Measurements from ENCODE around the gene FRMD4A. TPM values are rescaled to one million over a fixed set of nuclear protein-coding genes. Genes with fewer than 3 reads are reported as not detected.

The FRMD4A gene
- total and polyA plus RNA-seq, 10 of the 15 experiments (the other 5 are each of a cell fraction or from before 2014, with no cell fraction given): 17.8 to 75.2 (median 39.1) TPM

GRCh38 chr10:13773043-13773442 lies 557.7 kb downstream of the FRMD4A start:
- Histone ChIP-seq H3K4me2 (ENCODE audit: control insufficient read depth, insufficient read depth) (no peak overlapping the region), H3K4me3 (no peak overlapping the region), H3K4me1 (ENCODE audit: control insufficient read depth, insufficient read depth, low read length) (peaks cover 21% of the 10 kb centered on the region), H2AFZ (ENCODE audit: control insufficient read depth, low read depth, low read length) (no peak overlapping the region), H3K79me2 (ENCODE audit: control insufficient read depth, insufficient read depth, low read length) (no peaks in the 10 kb centered on the region; the same call in 1 of the 2 replicates), H4K20me1 (ENCODE audit: control insufficient read depth, insufficient read depth) (no peaks in the 10 kb centered on the region), H3K27me3 (replicated peaks in 1 of 2; ENCODE audit: control insufficient read depth in 2 of 2, insufficient read depth in 2 of 2, low read length in 1 of 2) (no peaks in the 10 kb centered on the region), H3K9ac (ENCODE audit: control insufficient read depth, insufficient read depth, low read length) (no peak overlapping the region), H3K9me3 (replicated peaks; ENCODE audit: control insufficient read depth, insufficient read depth, low read length) (no peaks in the 10 kb centered on the region; the same call in 1 of the 3 replicates), H3K36me3 (ENCODE audit: control insufficient read depth in 2 of 2, insufficient read depth in 2 of 2, low read length in 1 of 2) (0 out of 4 replicates have a peak, but pooled peaks cover 0 to 2% of the 10 kb centered on the region in 2 experiments), H3K27ac (ENCODE audit: control insufficient read depth, insufficient read depth) (no peak overlapping the region)
- no peak for DNase-seq (ENCODE audit: low read depth, low spot score)
- FAIRE-seq: no peak
- WGBS (ENCODE audit: insufficient coverage, insufficient replicate concordance, low lambda C conversion rate, missing lambda C conversion rate): 64% methylated on average over 8 of the region's 8 CpGs
- POLR2A ChIA-PET: interaction anchor here (0.7 to 4.0 kb wide), 9 partner anchors 11 to 236 kb away, joined by 3 to 18 read pairs (median 8); partner anchors contain the start of gene PRPF18
- TF ChIP-seq MTA2 (IDR thresholded peaks at IDR 0.05; ENCODE audit: low read depth): no peak
- no peak for TF ChIP-seq CREB1 (IDR thresholded peaks at IDR 0.05; ENCODE audit: low read depth)
- no peak for TF ChIP-seq BCL3 (IDR thresholded peaks at IDR 0.05; ENCODE audit: borderline replicate concordance, insufficient read depth, low read depth, low read length, poor library complexity, severe bottlenecking)
- SMC1A ChIA-PET (ENCODE audit: uncharacterized antibody, unreplicated experiment): interaction anchor here (0.8 to 9.7 kb wide), 11 partner anchors 10 to 114 kb away, joined by 3 to 189 read pairs (median 5); no protein-coding TSS in a partner anchor
- RAD21 ChIA-PET (ENCODE audit: unreplicated experiment): interaction anchor here (0.9 to 9.5 kb wide), 12 partner anchors 9 to 412 kb away, joined by 3 to 100 read pairs (median 6); no protein-coding TSS in a partner anchor
- in situ Hi-C loops (cut with MboI) (loop anchor here (10.0 kb wide), 1 partner anchor 398 kb away; no protein-coding TSS in a partner anchor), intact Hi-C loops (cut with micrococcal nuclease; ENCODE audit: unreplicated experiment) (no loop called here)
- no TSS peak for BruUV-seq (replicated peaks)
- no peak; the same call in 2 of the 3 replicates for ATAC-seq
- CTCF ChIA-PET: interaction anchor here (0.6 to 2.2 kb wide), 8 partner anchors 14 to 259 kb away, joined by 3 to 6 read pairs (median 3); no protein-coding TSS in a partner anchor

- ChIA-PET SMC1A (ENCODE audit: uncharacterized antibody, unreplicated experiment) (interaction anchor here (0.9 to 9.7 kb wide), 18 partner anchors 11 to 112 kb away, joined by 3 to 189 read pairs (median 7); no protein-coding TSS in a partner anchor), POLR2A (interaction anchor here (0.6 to 4.0 kb wide), 16 partner anchors 10 to 1731 kb away, joined by 3 to 18 read pairs (median 5); partner anchors contain the start of gene PRPF18), RAD21 (ENCODE audit: unreplicated experiment) (interaction anchor here (0.6 to 9.5 kb wide), 15 partner anchors 8 to 1827 kb away, joined by 3 to 100 read pairs (median 5); no protein-coding TSS in a partner anchor), CTCF (interaction anchor here (0.8 to 1.7 kb wide), 9 partner anchors 12 to 260 kb away, joined by 3 to 5 read pairs (median 3); no protein-coding TSS in a partner anchor)
- no peak for FAIRE-seq
- H3K4me3 ChIP-seq: no peak overlapping the region
- no peaks in the 10 kb centered on the region; the same call in 1 of the 3 replicates for H3K9me3 ChIP-seq (replicated peaks; ENCODE audit: control insufficient read depth, insufficient read depth, low read length)
- H3K4me2 ChIP-seq (ENCODE audit: control insufficient read depth, insufficient read depth): no peak overlapping the region
- H3K4me1 ChIP-seq (ENCODE audit: control insufficient read depth, insufficient read depth, low read length): peaks cover 15% of the 10 kb centered on the region
- H4K20me1 ChIP-seq (ENCODE audit: control insufficient read depth, insufficient read depth): no peaks in the 10 kb centered on the region
- H3K36me3 ChIP-seq (ENCODE audit: control insufficient read depth in 2 of 2, insufficient read depth in 2 of 2, low read length in 1 of 2): 0 out of 4 replicates have a peak, but pooled peaks cover 0 to 2% of the 10 kb centered on the region in 2 experiments
- H3K9ac ChIP-seq (ENCODE audit: control insufficient read depth, insufficient read depth, low read length): no peak overlapping the region
- no peaks in the 10 kb centered on the region; the same call in 1 of the 2 replicates for H3K79me2 ChIP-seq (ENCODE audit: control insufficient read depth, insufficient read depth, low read length)
- no peak for DNase-seq (ENCODE audit: low read depth, low spot score)
- intact Hi-C loops (cut with micrococcal nuclease; ENCODE audit: unreplicated experiment) (no loop called here), in situ Hi-C loops (cut with MboI) (loop anchor here (10.0 kb wide), 1 partner anchor 397 kb away; no protein-coding TSS in a partner anchor)
- no TSS peak for BruUV-seq (replicated peaks)
- H3K27ac ChIP-seq (ENCODE audit: control insufficient read depth, insufficient read depth): no peak overlapping the region
- H3K27me3 ChIP-seq (replicated peaks in 1 of 2; ENCODE audit: control insufficient read depth in 2 of 2, insufficient read depth in 2 of 2, low read length in 1 of 2): no peaks in the 10 kb centered on the region
- ATAC-seq: no peak
- H2AFZ ChIP-seq (ENCODE audit: control insufficient read depth, low read depth, low read length): no peak overlapping the region
- WGBS (ENCODE audit: insufficient coverage, insufficient replicate concordance, low lambda C conversion rate, missing lambda C conversion rate): 91% methylated on average over 4 of the region's 4 CpGs
- TF ChIP-seq MTA2 (IDR thresholded peaks at IDR 0.05; ENCODE audit: low read depth): no peak
- TF ChIP-seq ZZZ3 (IDR thresholded peaks at IDR 0.05; ENCODE audit: control insufficient read depth, insufficient read length, low read depth): no peak
- no peak for TF ChIP-seq STAT3 (IDR thresholded peaks at IDR 0.05; ENCODE audit: low read depth, low read length)
- no peak for TF ChIP-seq TCF7 (IDR thresholded peaks at IDR 0.05; ENCODE audit: borderline replicate concordance)
- no peak for TF ChIP-seq SP1 (IDR thresholded peaks at IDR 0.05; ENCODE audit: low read depth, low read length)
- TF ChIP-seq SIX5 (IDR thresholded peaks at IDR 0.05; ENCODE audit: low read depth, low read length, severe bottlenecking): no peak
- no peak for TF ChIP-seq ZNF274 (IDR thresholded peaks at IDR 0.05; ENCODE audit: insufficient read depth, insufficient read length)
- TF ChIP-seq EP300 (IDR thresholded peaks at IDR 0.05; ENCODE audit: borderline replicate concordance in 1 of 2, control insufficient read depth in 1 of 2, low read depth in 2 of 2, low read length in 2 of 2): no peak
- no peak for TF ChIP-seq MEF2A (IDR thresholded peaks at IDR 0.05; ENCODE audit: insufficient read depth, low read depth, low read length)
- no peak for TF ChIP-seq WRNIP1 (IDR thresholded peaks at IDR 0.05; ENCODE audit: borderline replicate concordance, low read depth, low read length)
Measured at GRCh38 chr10:13771992-13772391, 558.7 kb downstream of the FRMD4A start.

Data from GM12878 (cell line).